Gastroesophageal sphincter (tissue), 3 donors: ENCODE results near the gene MC5R.

Source experiments
- EP300 ChIP-seq: sonication (generic); formaldehyde crosslinking; IDR thresholded peaks from one replicate; pipeline ENCODE4 v1.6.1; 2017; ENCODE audit warnings: antibody characterized with exemption, mild to moderate bottlenecking
- POLR2A ChIP-seq, 2 donors: fragments of 450-650 bp; IDR thresholded peaks; one replicate each; pipeline ENCODE4 v1.6.1; 2017; ENCODE audit warnings: antibody characterized with exemption in 2 of 2, mild to moderate bottlenecking in 2 of 2, moderate library complexity in 1 of 2
- POLR2AphosphoS5 ChIP-seq: sonication (generic); formaldehyde crosslinking; IDR thresholded peaks from one replicate; pipeline ENCODE4 v1.6.1; 2017; ENCODE audit warnings: antibody characterized with exemption
- TF ChIP-seq, protein P1 (sequence below), 4 experiments: fragments of 200-600 bp in 2 of 4; fragments of 450-650 bp in 2 of 4; sonication (generic) in 1 of 4; IDR thresholded peaks; one replicate each; pipeline ENCODE4 v1.5.1; 2017 to 2019; ENCODE audit warnings: antibody characterized with exemption in 4 of 4, mild to moderate bottlenecking in 2 of 4, moderate library complexity in 2 of 4

DNA sequence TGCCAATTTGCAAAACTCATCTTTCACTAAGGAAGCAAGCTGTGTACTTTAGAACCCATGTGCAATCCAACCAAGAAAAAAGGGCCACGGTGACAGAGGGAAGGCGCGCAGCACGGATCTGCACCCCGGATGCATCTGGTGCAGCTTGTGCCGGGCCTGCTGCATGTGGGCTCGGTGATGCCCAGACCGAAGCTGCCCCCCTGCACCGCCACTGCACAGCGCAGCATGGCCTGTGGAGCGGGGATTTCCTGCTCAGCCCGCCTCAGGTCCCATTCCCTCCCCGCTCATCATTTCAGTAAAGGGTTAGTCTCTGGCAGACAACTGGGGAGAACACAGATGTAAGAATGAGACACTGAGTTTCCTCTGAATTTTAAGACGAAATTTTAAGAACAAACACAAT lies 48.4 kb downstream of the MC5R start:
- TF ChIP-seq POLR2A (IDR thresholded peaks at IDR 0.05) (no peak), EP300 (no peak), POLR2AphosphoS5 (no peak)
- TF ChIP-seq, protein P1, sequence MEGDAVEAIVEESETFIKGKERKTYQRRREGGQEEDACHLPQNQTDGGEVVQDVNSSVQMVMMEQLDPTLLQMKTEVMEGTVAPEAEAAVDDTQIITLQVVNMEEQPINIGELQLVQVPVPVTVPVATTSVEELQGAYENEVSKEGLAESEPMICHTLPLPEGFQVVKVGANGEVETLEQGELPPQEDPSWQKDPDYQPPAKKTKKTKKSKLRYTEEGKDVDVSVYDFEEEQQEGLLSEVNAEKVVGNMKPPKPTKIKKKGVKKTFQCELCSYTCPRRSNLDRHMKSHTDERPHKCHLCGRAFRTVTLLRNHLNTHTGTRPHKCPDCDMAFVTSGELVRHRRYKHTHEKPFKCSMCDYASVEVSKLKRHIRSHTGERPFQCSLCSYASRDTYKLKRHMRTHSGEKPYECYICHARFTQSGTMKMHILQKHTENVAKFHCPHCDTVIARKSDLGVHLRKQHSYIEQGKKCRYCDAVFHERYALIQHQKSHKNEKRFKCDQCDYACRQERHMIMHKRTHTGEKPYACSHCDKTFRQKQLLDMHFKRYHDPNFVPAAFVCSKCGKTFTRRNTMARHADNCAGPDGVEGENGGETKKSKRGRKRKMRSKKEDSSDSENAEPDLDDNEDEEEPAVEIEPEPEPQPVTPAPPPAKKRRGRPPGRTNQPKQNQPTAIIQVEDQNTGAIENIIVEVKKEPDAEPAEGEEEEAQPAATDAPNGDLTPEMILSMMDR (IDR thresholded peaks at IDR 0.05) = no peak
